ENCODE results near the gene MGMT.

- no peak for TF ChIP-seq EZH2 (IDR thresholded peaks at IDR 0.05; ENCODE audit: low read length, missing control alignments)
- TF ChIP-seq CTCF (conservative IDR thresholded peaks at IDR 0.05 in 1 of 2, IDR thresholded peaks at IDR 0.05 in 1 of 2; ENCODE audit: low read depth in 1 of 2, low read length in 2 of 2) = no peak
Measured at GRCh38 chr10:129537151-129537550, 70.1 kb downstream of the MGMT start.

Data from fibroblast of lung (primary cell).